Activated T-cell treated with anti-CD3 and anti-CD28 coated beads, Interleukin-2, amount 50 U/mL, for 72 hours (primary cell): ENCODE data around the gene GFY. TPM values are rescaled to one million over a fixed set of nuclear protein-coding genes. Genes with fewer than 3 reads are reported as not detected.

Source experiments
- ATAC-seq, 2 donors: fragments of 150-1000 bp; cut with Tn5 transposase; replicated peaks in 1 of 2; 2 replicates each; pipeline ENCODE4 v1.10.0; 2021; ENCODE audit warnings: moderate library complexity in 2 of 2, mild to moderate bottlenecking in 1 of 2
- DNase-seq, 2 donors: peaks; one replicate each; pipeline ENCODE4 v3.0.0; 2021 to 2022; ENCODE audit warnings: mixed read lengths in 1 of 2
- H3K27ac Mint-ChIP-seq: one replicate; pipeline ENCODE4 v1.8.0; 2022; ENCODE audit warnings: mild to moderate bottlenecking, moderate library complexity, mixed read lengths
- H3K27me3 Mint-ChIP-seq: one replicate; pipeline ENCODE4 v1.8.0; 2022; ENCODE audit warnings: low read depth, mixed read lengths
- H3K36me3 Mint-ChIP-seq, 2 donors: one replicate each; pipeline ENCODE4 v1.8.0; 2022; ENCODE audit warnings: mixed read lengths in 2 of 2, mild to moderate bottlenecking in 1 of 2; ENCODE audit not compliant: insufficient read depth in 2 of 2
- H3K4me1 Mint-ChIP-seq: one replicate; pipeline ENCODE4 v1.8.0; 2022; ENCODE audit warnings: low read depth, mixed read lengths
- H3K4me3 Mint-ChIP-seq, 2 donors: one replicate each; pipeline ENCODE4 v1.8.0; 2022; ENCODE audit warnings: mild to moderate bottlenecking in 2 of 2, mixed read lengths in 2 of 2, moderate library complexity in 2 of 2
- H3K9me3 Mint-ChIP-seq, 2 donors: one replicate each; pipeline ENCODE4 v1.8.0; 2022; ENCODE audit warnings: mixed read lengths in 2 of 2
- total RNA-seq, 2 donors: library from RNA; stranded (reverse); gene quantifications; one replicate each; pipeline ENCODE4 v1.2.3, GENCODE V29; 2022

Gene GFY
- total RNA-seq, 2 donors from 2014 or later: not detected

- DNase-seq: no peak
- Mint-ChIP-seq H3K4me3 (no peak overlapping the region), H3K36me3 (no peaks in the 10 kb centered on the region), H3K27ac (no peak overlapping the region), H3K9me3 (no peaks in the 10 kb centered on the region), H3K4me1 (peaks cover 18% of the 10 kb centered on the region), H3K27me3 (peaks cover 23% of the 10 kb centered on the region)
- ATAC-seq: no peak
Observed at GRCh38 chr19:49415102-49415809, 9.9 kb upstream of the GFY start.

GRCh38 chr19:49415810-49416200, 9.4 kb upstream of the GFY start:
- Mint-ChIP-seq H3K36me3 (no peaks in the 10 kb centered on the region), H3K4me1 (peaks cover 21% of the 10 kb centered on the region), H3K4me3 (no peak overlapping the region), H3K27ac (no peak overlapping the region), H3K27me3 (peaks cover 29% of the 10 kb centered on the region), H3K9me3 (no peaks in the 10 kb centered on the region)
- ATAC-seq (no peak), DNase-seq (no peak)

- Mint-ChIP-seq H3K27ac (no peak overlapping the region), H3K9me3 (no peaks in the 10 kb centered on the region), H3K27me3 (peaks cover 42% of the 10 kb centered on the region), H3K4me3 (no peak overlapping the region), H3K4me1 (peaks cover 21% of the 10 kb centered on the region), H3K36me3 (no peaks in the 10 kb centered on the region)
- ATAC-seq (no peak), DNase-seq (no peak)
Observed at GRCh38 chr19:49417088-49417487, 8.1 kb upstream of the GFY start.

GRCh38 chr19:49418511-49418910, 6.7 kb upstream of the GFY start:
- no peak overlapping the region for H3K4me3 Mint-ChIP-seq
- H3K27me3 Mint-ChIP-seq: peaks cover 55% of the 10 kb centered on the region
- peaks cover 30% of the 10 kb centered on the region for H3K4me1 Mint-ChIP-seq
- H3K36me3 Mint-ChIP-seq: no peaks in the 10 kb centered on the region
- ATAC-seq: no peak
- no peak for DNase-seq
- H3K27ac Mint-ChIP-seq: no peak overlapping the region
- no peaks in the 10 kb centered on the region for H3K9me3 Mint-ChIP-seq

- Mint-ChIP-seq H3K27me3 (peaks cover 62% of the 10 kb centered on the region), H3K36me3 (no peaks in the 10 kb centered on the region), H3K9me3 (no peaks in the 10 kb centered on the region), H3K27ac (no peak overlapping the region), H3K4me1 (peaks cover 37% of the 10 kb centered on the region), H3K4me3 (no peak overlapping the region)
- DNase-seq (no peak), ATAC-seq (no peak)
Observed at GRCh38 chr19:49419173-49419572, 6.0 kb upstream of the GFY start.

- H3K4me1 Mint-ChIP-seq: peaks cover 37% of the 10 kb centered on the region
- H3K36me3 Mint-ChIP-seq: no peaks in the 10 kb centered on the region
- ATAC-seq (no peak), DNase-seq (no peak)
- no peak overlapping the region for H3K27ac Mint-ChIP-seq
- peaks cover 71% of the 10 kb centered on the region for H3K27me3 Mint-ChIP-seq
- H3K9me3 Mint-ChIP-seq: no peaks in the 10 kb centered on the region
- H3K4me3 Mint-ChIP-seq: peak overlapping the region in 1 of 2 donors; percentile 80
Observed at GRCh38 chr19:49420227-49420626, 5.0 kb upstream of the GFY start.

- H3K27me3 Mint-ChIP-seq: peaks cover 82% of the 10 kb centered on the region
- peaks cover 44% of the 10 kb centered on the region for H3K4me1 Mint-ChIP-seq
- H3K36me3 Mint-ChIP-seq: no peaks in the 10 kb centered on the region
- H3K9me3 Mint-ChIP-seq: no peaks in the 10 kb centered on the region
- ATAC-seq (peak; percentile 35 to 49), DNase-seq (peak; percentile 62 to 66)
- no peak overlapping the region for H3K27ac Mint-ChIP-seq
- peak overlapping the region; percentile 79 to 80 for H3K4me3 Mint-ChIP-seq
Observed at GRCh38 chr19:49421039-49421877, 3.9 kb upstream of the GFY start.

- H3K27ac Mint-ChIP-seq: no peak overlapping the region
- H3K27me3 Mint-ChIP-seq: peaks cover 87% of the 10 kb centered on the region
- no peak for ATAC-seq
- peak overlapping the region; percentile 79 to 80 for H3K4me3 Mint-ChIP-seq
- DNase-seq: no peak
- H3K36me3 Mint-ChIP-seq: no peaks in the 10 kb centered on the region
- H3K9me3 Mint-ChIP-seq: no peaks in the 10 kb centered on the region
- peaks cover 49% of the 10 kb centered on the region for H3K4me1 Mint-ChIP-seq
Observed at GRCh38 chr19:49421878-49422202, 3.3 kb upstream of the GFY start.

- Mint-ChIP-seq H3K9me3 (no peaks in the 10 kb centered on the region), H3K36me3 (no peaks in the 10 kb centered on the region), H3K27ac (no peak overlapping the region), H3K27me3 (peaks cover 92% of the 10 kb centered on the region), H3K4me1 (peaks cover 53% of the 10 kb centered on the region), H3K4me3 (peak overlapping the region; percentile 85 to 88)
- DNase-seq (peak; percentile 71 to 79), ATAC-seq (peak; percentile 76 to 81)
Observed at GRCh38 chr19:49422407-49423070, 2.6 kb upstream of the GFY start.

GRCh38 chr19:49423071-49423984, 1.9 kb upstream of the GFY start, which contains the start of gene PTH2:
Gene PTH2 (minus strand): TSS chr19:49423441. CDS start chr19:49423339, 102 bp downstream.
- peaks cover 60% of the 10 kb centered on the region for H3K4me1 Mint-ChIP-seq
- no peak for DNase-seq
- peak within 1 kb of the TSS; percentile 85 to 88 for H3K4me3 Mint-ChIP-seq
- H3K9me3 Mint-ChIP-seq: no peaks in the 10 kb centered on the region
- no peaks in the 10 kb centered on the region for H3K36me3 Mint-ChIP-seq
- peak within 1 kb of the TSS; percentile 2 for H3K27ac Mint-ChIP-seq
- H3K27me3 Mint-ChIP-seq: peaks cover 92% of the 10 kb centered on the region
- ATAC-seq: no peak

GRCh38 chr19:49423985-49424303, 1.2 kb upstream of the GFY start:
- Mint-ChIP-seq H3K36me3 (no peaks in the 10 kb centered on the region), H3K9me3 (no peaks in the 10 kb centered on the region), H3K4me3 (peak overlapping the region; percentile 55 to 68), H3K4me1 (peaks cover 61% of the 10 kb centered on the region), H3K27me3 (peaks cover 97% of the 10 kb centered on the region), H3K27ac (no peak overlapping the region)
- DNase-seq (no peak), ATAC-seq (peak in 1 of 2 donors; percentile 23)

- no peaks in the 10 kb centered on the region for H3K36me3 Mint-ChIP-seq
- DNase-seq: peak; percentile 47 to 50
- H3K4me3 Mint-ChIP-seq: no peak overlapping the region
- ATAC-seq: no peak
- H3K27ac Mint-ChIP-seq: no peak overlapping the region
- peaks cover 98% of the 10 kb centered on the region for H3K27me3 Mint-ChIP-seq
- H3K9me3 Mint-ChIP-seq: no peaks in the 10 kb centered on the region
- H3K4me1 Mint-ChIP-seq: peaks cover 70% of the 10 kb centered on the region
Observed at GRCh38 chr19:49425922-49426592, 869 bp downstream of the GFY start.
